Stimulated activated CD8-positive, alpha-beta memory T cell treated with anti-CD3 and anti-CD28 coated beads, Interleukin-15, amount 100 ng/mL, for 48 hours (primary cell): ENCODE measurements around the gene NOS3.
A peak's percentile ranks its signal among the peaks of the same experiment; 100 is the strongest.

Experiments used
- DNase-seq, 2 donors: peaks; one replicate each; pipeline ENCODE4 v3.0.0-alpha.2; 2020; ENCODE audit warnings: low read depth in 2 of 2

NOS3 gene

GRCh38 chr7:151058781-151059366 is 68.1 kb downstream of the NOS3 start:
- DNase-seq = no peak

- DNase-seq = peak; percentile 52 to 69
Measured at GRCh38 chr7:151059367-151060112, 68.7 kb downstream of the NOS3 start, which contains the start of gene SLC4A2. Gene SLC4A2 (plus strand): TSS chr7:151059589. CDS start chr7:151061988, 2,399 bp downstream.

DNA sequence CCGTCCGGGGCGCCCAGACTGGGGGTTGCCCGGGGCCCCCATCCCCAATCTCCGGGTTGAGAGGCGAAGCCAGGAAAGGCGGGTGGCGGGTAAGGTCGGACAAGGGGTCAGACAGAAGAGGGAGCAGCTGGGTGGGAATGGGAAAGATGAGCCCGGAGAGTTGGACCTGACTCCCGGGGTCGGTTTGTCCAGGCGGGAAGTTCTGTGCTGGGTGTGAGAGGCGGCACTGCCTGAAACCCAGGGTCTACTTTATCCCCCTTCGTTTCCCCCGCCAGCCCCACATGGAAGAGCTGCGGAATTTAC is 69.2 kb downstream of the NOS3 start:
- DNase-seq = no peak

DNA sequence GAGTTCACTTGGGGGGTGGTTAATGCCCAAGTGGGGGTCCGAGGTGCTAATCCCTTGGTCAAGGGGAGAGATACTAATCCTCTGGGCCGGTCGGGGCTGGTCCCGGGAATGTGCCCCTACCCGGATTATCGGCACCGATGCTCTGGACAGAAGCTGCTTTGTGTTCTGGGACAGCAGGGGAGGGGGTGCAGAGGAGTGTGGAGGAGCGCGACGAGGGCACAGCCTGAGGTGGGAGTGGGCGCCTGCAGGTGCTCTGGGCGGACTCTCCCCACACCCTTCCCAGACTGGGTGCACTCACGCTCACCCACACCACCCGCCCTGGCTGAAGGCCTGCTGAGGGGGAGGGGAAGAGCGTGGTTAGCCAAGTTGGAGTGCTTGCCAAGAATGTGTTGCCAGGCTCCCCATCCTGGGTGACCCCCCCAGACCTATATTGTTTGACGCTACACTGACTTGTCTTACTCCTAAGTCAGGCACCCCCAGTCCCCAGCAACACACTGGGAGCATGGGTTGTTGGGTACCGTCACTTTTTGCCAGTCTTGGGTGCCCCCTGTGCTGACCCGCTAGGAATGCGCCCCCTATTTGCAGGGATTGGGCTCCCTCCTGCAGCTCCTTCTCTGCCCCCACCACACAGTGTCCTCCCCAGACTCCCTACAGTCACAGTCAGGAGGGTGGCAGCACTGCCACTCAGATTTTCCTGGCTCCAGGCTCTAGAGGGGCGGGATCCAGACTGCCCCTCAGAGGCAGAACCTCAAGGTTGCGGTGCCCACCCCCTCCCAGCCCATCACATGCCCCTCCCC is 69.8 kb downstream of the NOS3 start:
- DNase-seq = no peak

- DNase-seq = no peak
Measured at GRCh38 chr7:151061213-151062110, 70.6 kb downstream of the NOS3 start.

GRCh38 chr7:151062111-151062398 is 71.2 kb downstream of the NOS3 start:
- no peak for DNase-seq

- DNase-seq = no peak
Measured at GRCh38 chr7:151062399-151063211, 71.8 kb downstream of the NOS3 start.

GRCh38 chr7:151063212-151063561 is 72.4 kb downstream of the NOS3 start:
- no peak for DNase-seq
